ENCODE measurements around the gene OPCML.

The OPCML gene

DNA sequence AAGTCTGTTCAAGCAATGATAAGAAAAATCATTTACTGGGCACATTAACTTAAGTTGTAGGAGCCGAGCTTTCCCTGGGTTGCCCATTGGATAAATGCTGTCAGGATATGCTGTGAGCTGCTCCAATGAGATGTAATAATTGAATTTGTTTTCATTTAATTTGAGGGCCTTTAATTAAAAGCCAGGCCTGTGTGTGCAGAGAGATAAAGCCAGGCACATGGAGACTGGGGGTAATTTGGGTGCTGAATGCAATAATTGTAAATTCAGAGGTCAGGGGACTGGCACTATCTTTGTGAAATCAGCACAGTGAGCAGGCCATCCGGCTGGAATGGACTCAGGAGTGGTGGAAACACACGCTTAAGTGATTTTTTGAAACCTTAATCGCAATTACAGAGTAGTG is 125.8 kb downstream of the OPCML start:
- no peak for DNase-seq

DNA sequence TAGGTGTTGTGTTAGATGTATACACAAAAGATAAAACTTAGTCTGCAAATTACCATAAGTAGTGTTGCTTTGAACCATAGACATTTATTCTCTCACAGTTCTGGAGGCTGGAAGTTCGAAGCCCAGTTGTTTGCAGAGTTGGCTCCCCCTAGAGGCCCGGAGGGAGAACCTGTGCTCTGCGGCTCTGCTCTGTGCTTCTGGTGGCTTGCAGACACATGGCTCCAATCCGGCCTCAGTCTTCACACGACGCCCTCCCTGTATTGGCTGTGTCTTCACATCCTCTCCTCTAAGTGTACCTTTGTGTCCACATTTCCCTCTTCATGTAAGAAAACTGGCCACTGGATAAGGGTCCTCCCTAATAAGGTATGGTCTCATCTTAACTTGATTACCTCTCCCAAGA is 128.4 kb downstream of the OPCML start:
- no peak for DNase-seq

DNA sequence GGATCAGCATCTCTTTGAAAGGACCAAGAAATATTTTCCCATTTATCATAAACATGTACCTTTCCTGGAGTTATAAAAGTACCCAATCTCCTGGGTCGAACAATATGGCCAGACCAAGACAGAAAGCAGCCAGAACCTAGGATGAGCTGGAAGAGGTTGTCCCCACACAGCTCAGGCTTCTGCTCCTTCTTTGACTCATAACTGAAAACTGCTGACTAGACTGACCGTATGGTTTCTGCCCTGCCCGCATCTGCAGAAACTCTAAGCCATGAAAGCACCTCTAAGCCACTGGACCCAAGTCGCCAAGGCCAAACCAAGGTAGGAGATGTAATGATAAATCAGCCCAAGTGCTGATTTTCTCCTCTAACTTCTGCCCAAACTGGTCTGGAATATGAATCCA is 129.8 kb downstream of the OPCML start:
- no peak for DNase-seq

DNA sequence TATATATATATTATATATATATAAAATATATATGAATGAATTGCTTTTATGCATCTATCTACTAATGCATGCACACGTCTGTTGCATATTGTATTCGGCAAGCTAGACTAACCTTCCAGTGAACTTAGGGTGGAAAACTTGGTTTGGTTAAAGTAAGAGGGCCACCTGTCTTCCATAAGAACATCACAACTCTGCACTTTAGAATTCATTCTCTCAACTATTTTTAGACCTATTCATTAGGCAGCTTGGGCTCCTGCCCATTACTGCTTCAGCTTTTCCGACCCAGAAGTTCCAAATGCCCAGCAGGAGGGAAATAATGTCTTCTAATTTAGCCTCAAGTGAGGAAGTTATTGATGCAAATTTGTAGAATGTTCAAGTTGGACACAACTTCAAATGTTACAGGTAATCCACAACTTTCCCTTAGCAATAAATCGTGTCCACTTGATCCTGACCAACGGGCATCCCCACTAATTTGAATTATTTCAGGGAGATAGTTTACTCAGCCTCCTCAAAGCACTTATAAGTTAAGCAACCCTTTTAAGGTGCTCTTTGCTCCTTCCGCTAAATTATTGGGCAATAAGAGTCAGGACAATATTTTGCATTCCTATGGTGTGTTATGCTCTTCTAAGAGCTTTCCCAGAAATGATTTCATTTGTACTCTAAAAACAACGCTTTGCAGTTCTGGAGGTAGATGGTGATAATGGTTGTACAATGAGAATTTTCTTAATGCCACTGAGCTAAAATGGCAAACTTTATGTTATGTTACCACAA is 132.3 kb downstream of the OPCML start:
- DNase-seq: no peak

DNA sequence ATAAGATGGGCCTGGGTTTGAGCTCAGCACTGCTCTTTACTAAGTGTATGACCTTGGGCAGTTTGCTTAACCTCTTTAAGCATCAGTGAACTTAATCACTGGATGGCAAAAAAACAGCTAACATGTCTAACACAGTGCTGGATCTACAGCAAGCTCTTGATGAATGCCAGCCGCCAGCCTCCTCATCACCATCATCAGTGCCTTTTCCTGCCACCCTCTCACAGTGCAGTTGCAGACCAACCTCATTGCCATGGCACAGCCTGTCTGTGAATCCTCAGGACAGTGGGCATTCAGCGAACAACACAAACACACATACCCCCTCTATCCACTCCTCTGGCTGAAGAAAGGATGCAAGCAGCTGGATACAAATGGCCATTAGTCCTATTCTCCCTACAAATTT is 133.0 kb downstream of the OPCML start:
- no peak for DNase-seq

DNA sequence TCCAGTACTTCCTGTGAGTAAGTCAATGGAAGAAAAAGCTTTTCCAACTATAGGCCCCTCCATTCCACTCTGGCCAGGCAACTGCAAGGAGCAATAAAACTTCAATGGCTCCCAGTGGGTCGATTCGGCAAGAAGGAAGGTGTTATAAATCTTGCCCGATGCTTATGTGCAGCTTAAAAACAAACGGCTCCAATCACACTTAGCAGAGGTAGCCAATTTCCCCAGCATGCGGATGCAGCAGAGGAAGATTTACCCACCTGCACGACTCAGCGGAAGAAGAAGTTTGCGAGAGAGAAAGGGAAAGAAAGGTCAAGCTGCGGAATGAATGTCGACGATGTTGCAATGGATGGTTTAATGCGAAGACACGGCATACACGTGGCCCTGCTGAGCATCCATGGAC is 141.5 kb downstream of the OPCML start:
- no peak for DNase-seq

DNA sequence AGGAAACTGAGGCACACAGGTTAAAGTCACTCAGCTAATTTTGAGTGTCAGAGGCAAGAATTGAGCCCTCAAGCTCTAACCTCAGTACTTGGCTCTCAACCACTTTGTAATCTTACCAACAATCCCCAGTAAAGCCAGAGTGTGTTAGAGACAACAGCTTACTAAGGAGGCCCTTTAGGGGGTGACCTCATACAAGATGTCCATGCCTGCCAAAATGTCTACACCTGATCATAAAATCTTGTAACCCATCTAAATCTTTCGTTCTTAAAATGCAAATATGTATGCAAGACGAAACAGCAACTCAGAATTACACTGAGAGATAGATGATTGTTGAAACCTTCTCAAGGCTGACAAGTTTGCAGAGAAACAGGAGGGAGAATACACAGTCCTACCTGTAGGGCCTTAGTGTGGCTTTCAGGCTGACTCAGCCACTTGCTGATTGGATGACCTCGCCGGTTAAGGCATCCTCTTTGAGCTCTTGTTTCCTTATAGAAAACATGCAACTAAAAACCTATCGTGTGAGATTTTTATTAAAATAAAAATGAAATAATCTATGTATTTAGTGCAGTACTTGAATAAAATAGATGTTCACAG is 143.2 kb downstream of the OPCML start:
- DNase-seq: no peak

DNA sequence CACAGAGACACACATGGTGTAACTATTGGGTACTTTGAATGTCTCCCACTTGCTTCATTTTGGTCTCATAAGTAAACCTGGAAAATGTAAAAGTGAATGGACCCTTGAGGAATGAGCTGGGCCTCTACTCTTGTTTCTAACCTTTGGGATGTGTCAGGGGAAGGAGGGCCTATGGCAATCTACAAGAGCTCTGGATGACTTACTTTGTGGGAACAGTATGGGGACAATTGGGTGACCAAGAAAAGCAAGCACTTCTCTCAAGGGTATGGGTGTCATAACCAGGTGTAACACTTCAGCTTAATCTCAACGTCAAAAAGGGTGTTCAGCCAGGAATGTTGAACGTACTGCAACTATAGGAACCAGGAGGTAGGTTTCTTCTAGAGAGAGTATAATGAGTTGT is 144.0 kb downstream of the OPCML start:
- no peak for DNase-seq

DNA sequence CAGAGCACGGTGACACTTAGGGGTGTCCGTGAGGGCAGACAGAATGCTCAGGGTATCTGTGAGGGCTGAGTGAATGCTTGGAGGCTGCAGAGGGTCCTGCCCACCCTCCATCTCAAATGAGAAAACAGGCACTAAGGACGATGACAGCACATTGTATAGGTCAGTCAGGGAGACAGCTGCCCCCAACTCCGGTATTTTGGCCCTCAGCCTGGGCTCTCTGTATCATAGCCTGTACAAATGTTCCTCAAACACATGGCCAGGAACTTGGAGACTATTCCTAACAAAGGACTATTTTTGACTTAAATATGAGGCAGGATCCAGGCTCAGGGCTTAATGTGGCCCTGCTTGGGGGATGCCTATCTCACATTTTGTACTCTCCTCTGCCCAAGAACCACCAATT is 145.4 kb downstream of the OPCML start:
- DNase-seq: no peak

DNA sequence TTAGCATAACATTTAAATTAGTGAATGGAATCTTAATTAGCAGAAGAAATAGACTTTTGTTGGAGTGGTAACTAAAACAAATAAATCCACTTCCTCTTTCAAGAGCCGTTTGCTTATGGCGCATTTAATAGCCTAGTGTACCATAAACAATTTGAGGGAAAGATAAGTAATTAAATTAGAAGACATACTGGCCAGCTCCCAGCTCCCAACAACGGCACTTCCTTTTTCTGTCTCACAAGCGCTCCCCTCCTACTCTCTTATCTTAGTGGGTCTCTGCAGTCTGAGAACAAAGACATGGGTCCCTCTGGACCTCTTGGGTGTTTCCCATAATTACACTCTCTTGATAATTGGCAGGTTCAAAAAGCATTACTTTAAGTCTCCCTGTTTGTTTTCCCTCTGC is 146.0 kb downstream of the OPCML start:
- DNase-seq: no peak

DNA sequence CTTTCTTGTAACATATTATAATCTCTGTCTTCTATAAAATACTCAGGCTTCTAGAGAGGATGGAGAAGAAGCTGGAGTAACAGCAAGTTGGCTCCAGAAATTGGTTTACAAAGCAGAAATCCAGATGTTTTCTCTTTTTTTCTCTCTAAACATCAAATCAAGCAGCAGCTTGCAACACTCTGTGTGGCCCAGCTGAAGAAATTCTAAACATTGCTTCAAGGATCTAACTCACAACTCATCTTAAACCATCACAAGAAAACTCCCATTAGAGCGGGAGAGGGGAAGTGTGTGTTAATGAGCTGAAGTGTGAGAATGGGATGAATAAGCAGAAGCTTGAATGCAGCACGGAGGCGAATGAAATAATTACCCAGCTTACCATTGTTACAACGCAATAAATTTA is 146.5 kb downstream of the OPCML start:
- DNase-seq: no peak

DNA sequence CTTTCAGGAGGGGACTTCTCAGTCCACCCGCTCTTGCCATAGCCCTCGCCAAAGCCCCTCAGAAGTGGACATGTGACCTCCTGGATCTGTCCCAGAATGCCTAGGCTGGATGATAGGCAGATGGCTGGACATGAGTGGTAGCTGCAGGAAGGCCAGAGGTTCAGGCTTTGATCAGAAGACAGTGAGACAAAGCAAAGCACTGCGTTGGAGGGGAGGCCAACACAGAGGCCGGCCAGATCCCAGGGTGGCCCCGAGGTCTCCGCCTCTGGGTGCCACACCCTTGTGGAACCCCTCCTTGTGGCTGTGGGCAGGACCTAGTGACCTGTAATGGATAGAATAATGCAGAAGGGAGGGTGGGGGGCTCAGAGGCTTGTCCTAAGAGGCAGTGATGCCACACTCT is 147.6 kb downstream of the OPCML start:
- DNase-seq: no peak

DNA sequence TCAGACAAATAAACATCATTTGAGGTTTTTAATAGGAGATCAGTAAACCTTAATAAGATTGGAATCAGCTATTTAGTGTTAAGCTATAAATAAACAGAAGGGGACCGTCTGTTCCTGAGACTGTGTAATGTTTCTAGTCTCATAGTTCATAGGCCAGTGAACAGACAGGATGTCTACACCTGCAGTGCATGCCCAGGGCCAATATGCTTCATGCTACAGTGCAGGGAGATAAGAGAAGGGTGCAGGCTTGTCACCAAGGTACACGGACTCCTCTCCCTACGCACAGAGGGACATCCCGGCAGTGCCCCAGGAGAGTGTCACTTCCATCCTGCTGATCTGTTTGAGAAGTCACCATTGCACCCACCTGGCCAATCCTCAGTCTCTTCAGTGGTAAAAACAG is 148.6 kb downstream of the OPCML start:
- DNase-seq: no peak

DNA sequence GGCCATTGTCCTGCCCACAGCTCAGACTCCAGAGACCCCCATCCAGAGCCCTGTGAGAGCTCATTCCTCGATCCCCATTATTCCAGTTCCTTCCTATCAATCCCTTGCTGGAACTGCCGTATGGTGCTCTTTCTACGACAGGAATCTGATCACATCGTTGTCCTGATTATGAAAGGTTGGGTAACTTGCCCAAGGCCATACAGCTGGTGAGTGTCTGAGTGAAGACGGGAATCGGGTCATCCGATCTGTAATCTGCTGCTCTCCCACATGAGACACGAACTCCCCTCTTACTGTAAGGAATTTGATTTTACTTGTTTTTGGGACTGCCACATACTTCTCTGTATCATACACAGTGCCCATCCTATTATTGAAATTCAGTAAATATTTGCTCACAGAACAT is 149.1 kb downstream of the OPCML start:
- DNase-seq: no peak

DNA sequence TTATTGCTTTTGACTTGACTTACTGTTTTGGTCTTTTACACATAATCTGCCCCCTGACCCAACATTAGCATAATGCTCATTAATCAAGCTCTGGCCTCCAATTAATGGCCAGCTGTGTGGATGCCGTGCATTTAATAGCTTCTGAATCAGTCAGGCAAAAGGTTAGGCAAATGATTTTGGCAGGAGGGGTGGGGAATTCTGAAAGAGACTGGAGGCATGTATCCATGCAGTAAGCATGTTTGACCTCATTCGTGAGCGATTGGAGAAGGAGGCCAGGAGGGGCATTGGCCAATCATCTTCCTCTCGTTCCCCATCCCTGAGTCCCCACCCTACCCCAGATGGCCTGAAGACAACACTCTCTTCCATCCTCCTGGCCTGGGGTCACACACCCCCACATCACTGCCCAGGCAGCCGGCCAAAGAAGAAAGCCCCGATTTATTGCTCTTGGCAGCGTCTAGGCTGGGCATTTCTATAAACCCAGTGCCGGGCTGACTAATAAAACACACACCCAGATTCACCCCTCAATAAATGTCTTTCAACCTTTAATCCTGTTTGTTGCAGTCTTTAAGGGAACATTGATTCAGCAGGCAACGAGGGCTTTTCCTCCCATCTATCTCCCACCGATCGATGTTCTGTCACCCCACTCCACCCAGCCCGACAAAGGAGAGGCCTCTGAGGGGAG is 150.0 kb downstream of the OPCML start:
- DNase-seq: no peak

DNA sequence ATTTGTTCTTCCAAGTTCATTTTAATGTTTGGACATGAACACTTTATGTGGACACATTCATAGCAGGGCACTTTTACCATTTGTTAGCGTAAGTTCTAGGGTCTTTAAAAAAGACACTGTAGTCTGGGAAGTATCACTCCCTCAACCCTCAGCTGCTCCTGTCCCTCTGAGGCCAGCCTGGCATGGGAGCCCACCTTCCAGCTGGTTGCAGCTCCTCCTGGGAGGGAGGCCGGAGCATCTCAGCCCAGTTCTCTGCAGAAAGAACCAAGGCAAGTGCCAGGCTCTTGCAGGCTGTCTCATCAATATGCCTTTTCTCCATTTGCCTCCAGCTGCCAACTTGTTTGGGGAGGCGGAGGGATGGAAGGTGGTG is 150.6 kb downstream of the OPCML start:
- no peak for DNase-seq

DNA sequence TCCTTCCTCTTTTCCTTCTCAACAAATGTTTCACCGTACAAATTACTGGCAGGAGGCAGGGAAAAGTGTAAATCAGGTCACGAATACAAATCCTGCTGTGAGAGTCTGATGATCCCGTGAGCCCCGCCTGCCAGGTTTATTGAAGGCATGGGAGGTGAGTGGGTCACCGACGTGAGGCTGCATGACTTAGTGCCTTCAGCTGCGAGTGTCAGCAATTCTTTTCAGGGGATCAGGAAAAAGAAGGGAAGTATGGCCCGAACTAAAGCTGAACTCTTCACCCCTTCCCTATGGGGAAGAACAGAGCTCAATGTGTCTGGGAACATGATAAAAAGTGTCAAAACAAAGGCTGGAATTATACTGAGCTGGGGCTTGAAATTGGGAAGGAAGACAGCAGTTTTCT is 166.2 kb downstream of the OPCML start:
- DNase-seq: no peak

DNA sequence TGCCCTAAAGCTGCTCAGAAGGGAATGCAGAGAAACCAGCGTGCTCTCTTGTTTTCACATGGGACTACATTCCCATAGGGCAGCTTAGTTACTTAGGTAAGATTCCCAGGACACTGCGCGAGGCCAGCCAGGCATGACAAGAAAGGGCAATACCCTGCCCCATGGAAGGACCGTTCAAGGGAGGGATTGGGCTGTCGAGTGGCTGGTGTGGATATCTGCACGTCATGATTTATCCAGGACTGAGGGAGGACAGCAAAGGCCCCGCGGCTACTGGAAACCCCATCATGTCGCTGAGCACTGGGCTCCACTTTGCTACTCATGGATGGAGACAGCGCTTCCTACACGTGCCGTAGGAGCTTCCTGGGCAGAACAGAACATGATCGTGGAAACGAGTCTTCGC is 169.4 kb downstream of the OPCML start:
- no peak for DNase-seq

DNA sequence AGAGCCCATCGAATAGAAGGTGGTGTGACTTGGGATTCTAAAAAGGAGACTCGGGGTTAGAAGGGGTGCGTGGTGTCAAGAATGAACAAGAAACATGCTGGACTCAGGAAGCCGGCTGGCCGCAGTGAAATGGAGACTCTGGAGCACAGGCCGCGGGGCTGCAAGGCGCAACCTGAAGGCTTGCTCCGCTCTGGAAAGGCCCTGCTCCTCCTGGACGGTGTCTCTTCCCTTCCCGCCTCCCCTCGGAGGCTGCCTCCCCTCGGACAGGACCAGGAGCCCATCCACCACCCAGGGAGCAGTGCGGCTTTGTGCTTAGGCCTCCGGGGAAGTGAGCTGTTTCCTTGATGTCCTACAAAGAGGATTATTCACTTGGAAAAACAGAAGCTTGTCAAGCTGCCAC is 170.1 kb downstream of the OPCML start:
- DNase-seq: no peak

DNA sequence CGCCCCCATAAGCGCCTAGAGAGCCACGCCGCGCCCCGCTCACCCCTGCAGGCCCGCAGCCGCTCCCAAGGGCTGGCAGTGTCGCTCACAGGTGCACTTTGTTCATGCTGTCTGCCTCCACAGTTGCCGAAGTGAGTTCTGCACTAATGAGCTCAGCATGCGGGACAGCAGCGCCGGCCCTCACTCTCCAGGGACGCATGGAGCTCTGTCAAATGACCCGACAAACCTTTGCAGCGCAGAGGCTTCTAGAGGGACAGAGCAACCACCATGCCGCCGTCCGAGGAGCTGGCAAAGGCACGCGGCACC is 170.7 kb downstream of the OPCML start:
- no peak for DNase-seq

DNA sequence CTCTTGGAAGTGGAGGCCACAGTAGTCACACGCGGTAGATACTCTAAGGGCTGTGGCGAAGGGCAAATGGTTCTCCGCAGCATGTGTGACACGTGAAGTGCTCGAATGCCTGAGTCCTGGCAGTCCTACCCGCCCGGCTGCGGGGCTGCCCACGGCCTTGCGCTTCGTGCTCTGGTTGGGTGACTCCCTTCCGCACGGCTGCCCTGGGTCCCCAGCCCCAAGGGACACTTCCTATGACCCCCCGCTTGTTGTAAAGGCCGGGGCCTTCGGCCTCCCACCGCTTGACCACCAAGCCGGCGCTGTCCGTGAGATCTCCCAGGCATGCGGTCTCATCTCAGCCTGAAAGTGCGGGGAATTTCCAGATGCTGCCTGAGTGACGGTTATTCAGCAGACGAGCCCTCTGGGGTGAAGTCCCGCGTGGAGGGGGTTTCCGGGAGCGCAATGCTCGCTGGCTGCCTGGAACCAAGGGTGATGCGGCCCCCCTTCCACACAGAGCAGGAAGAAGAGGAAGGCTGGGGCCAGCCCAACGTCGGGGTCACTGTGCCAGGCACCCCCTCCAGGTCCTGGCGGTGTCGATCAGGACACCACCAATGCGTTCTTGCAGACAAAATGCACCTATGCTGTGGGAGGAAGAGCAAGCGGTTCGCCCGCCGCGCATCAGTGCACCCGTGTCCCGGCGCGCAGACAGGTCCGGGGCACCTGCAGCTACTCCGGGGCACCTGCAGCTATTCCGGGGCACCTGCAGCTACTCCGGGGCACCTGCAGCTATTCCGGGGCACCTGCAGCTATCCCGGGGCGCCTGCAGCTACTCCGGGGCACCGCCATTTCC is 171.2 kb downstream of the OPCML start:
- no peak for DNase-seq

DNA sequence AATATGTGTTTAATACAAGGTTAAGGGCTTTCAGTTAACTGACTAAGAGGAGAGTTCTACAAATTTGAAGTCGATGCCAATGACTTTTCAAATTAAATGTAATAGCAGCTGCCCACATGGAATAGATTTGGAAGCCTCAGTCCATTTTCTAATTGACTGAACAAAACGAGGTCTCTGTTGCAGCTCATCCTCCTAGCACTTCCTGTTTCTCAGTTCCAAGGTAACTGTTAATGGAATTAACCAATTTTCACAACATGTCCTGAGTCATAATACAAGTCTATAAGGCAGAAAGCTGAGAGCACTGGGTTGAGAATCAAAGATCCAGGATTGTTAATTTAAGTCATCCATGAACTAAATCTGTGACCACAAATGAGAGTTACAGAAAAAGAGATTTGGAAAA is 177.2 kb downstream of the OPCML start:
- DNase-seq: no peak

DNA sequence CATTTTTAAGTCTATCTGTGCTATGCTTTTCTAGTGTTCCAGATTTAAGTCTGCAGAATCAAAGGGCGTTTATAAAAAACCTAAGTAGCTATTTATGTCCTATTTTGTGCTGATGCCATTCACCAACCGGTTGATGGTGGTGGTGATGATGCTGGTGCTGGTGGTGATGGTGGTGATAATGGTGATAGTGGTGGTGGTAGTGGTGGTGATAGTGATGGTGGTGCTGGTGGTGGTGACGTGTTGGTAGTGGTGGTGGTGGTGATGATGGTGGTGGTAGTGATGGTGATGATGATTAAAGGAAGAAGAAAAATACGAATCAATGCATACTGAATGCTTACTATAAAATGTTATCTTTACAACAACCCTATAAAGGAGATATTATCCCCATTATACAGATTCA is 178.2 kb downstream of the OPCML start:
- DNase-seq: no peak

DNA sequence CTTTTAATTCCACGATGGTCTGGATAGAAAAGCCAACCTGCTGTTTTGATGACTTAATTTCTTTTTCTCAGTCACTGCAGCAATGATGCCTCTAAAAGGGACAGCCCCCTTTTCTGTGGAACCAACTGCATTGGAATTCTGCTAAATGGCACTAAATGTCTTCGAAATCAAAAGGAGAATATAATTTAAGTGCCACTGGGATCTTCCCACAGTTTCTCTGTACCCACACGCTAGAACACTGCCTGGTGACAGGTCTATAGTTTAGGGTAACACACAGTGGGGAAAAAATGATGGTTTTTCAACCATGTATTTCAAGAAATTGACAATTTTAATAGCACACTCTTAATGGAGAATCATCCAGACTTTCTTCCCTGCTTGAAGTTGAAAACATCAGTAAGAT is 182.3 kb downstream of the OPCML start:
- DNase-seq: no peak

All from activated gamma-delta T cell (primary cell).